Stimulated activated CD4-positive, alpha-beta T cell treated with anti-CD3 and anti-CD28 coated beads, Interleukin-12 subunit alpha, Interleukin-12 subunit beta, amount 100 ng/mL, for 4 hours (primary cell): ENCODE results near the gene CDC20.

Source experiments
- DNase-seq: peaks from one replicate; pipeline ENCODE4 v3.0.0-alpha.2; 2020

Gene CDC20

GRCh38 chr1:43329995-43330751 lies 28.6 kb upstream of the CDC20 start:
- DNase-seq = peak; percentile 51

GRCh38 chr1:43331688-43332087 lies 27.1 kb upstream of the CDC20 start:
- DNase-seq = no peak

GRCh38 chr1:43334453-43335205 lies 24.2 kb upstream of the CDC20 start:
- no peak for DNase-seq

- no peak for DNase-seq
Measured at GRCh38 chr1:43337588-43337987, 21.2 kb upstream of the CDC20 start, which contains the start of gene MPL. Gene MPL, plus strand, starts transcription at chr1:43337818. Its CDS starts 31 bp downstream, at chr1:43337849.

- DNase-seq = no peak
Measured at GRCh38 chr1:43338001-43338400, 20.8 kb upstream of the CDC20 start.

GRCh38 chr1:43339584-43340232 lies 19.1 kb upstream of the CDC20 start:
- no peak for DNase-seq

GRCh38 chr1:43340559-43340958 lies 18.2 kb upstream of the CDC20 start:
- DNase-seq = no peak

- no peak for DNase-seq
Measured at GRCh38 chr1:43344267-43344850, 14.4 kb upstream of the CDC20 start.

- DNase-seq = no peak
Measured at GRCh38 chr1:43345120-43345519, 13.7 kb upstream of the CDC20 start.

- no peak for DNase-seq
Measured at GRCh38 chr1:43346636-43347035, 12.1 kb upstream of the CDC20 start.

- no peak for DNase-seq
Measured at GRCh38 chr1:43348343-43348808, 10.4 kb upstream of the CDC20 start.

GRCh38 chr1:43348809-43349593 lies 9.8 kb upstream of the CDC20 start:
- peak; percentile 41 for DNase-seq

GRCh38 chr1:43349594-43350306 lies 9.0 kb upstream of the CDC20 start:
- no peak for DNase-seq

- DNase-seq = no peak
Measured at GRCh38 chr1:43350976-43351375, 7.8 kb upstream of the CDC20 start.

GRCh38 chr1:43351421-43352350 lies 7.1 kb upstream of the CDC20 start:
- DNase-seq = no peak

- DNase-seq = no peak
Measured at GRCh38 chr1:43352351-43352705, 6.5 kb upstream of the CDC20 start.

GRCh38 chr1:43352881-43353280 lies 5.9 kb upstream of the CDC20 start:
- DNase-seq = no peak

GRCh38 chr1:43354471-43354870 lies 4.3 kb upstream of the CDC20 start:
- DNase-seq = no peak

GRCh38 chr1:43354936-43355335 lies 3.8 kb upstream of the CDC20 start:
- no peak for DNase-seq

- DNase-seq = no peak
Measured at GRCh38 chr1:43357251-43357650, 1.5 kb upstream of the CDC20 start.
